CD14-positive monocyte (primary cell): Measurements from ENCODE around the gene CLDN24. TPM values are rescaled to one million over a fixed set of nuclear protein-coding genes. Genes with fewer than 3 reads are reported as not detected.

Experiments
- DNase-seq, 3 donors: peaks; one replicate each; pipeline ENCODE4 v3.0.0-alpha.2; 2011 to 2022
- H2AFZ ChIP-seq: 2 replicates; pipeline ENCODE4 v1.6.0; 2012; ENCODE audit warnings: mild to moderate bottlenecking, low read depth, low read length, inconsistent platforms; ENCODE audit not compliant: insufficient read depth, poor library complexity, severe bottlenecking
- H3K27ac ChIP-seq, 2 donors: 1 replicate in 1 of 2; 2 replicates in 1 of 2; pipeline ENCODE4 v1.5.1; 2012 to 2013; ENCODE audit warnings: low read length in 2 of 2, control low read depth in 1 of 2, inconsistent platforms in 1 of 2, low read depth in 1 of 2, mild to moderate bottlenecking in 1 of 2
- H3K27me3 ChIP-seq, 2 donors: one replicate each; pipeline versions ENCODE4 v1.6.0 to v1.6.1; 2011 to 2013; ENCODE audit warnings: low read length in 2 of 2; ENCODE audit not compliant: control insufficient read depth in 2 of 2, insufficient read depth in 2 of 2
- H3K36me3 ChIP-seq, 2 donors: replicated peaks in 1 of 2; 1 replicate in 1 of 2; 2 replicates in 1 of 2; pipeline versions ENCODE4 v1.5.1 to v1.6.1; 2012 to 2013; ENCODE audit warnings: low read length in 2 of 2, control low read depth in 1 of 2, inconsistent platforms in 1 of 2, mild to moderate bottlenecking in 1 of 2; ENCODE audit not compliant: insufficient read depth in 2 of 2, control insufficient read depth in 1 of 2
- H3K4me1 ChIP-seq, 2 donors: 1 replicate in 1 of 2; 2 replicates in 1 of 2; pipeline versions ENCODE4 v1.5.1 to v1.6.1; 2012 to 2013; ENCODE audit warnings: low read length in 2 of 2, control low read depth in 1 of 2, inconsistent platforms in 1 of 2, mild to moderate bottlenecking in 1 of 2, moderate library complexity in 1 of 2; ENCODE audit not compliant: insufficient read depth in 2 of 2, control insufficient read depth in 1 of 2
- H3K4me2 ChIP-seq: replicated peaks from 2 replicates; pipeline ENCODE3; 2012; ENCODE audit warnings: low read length, moderate library complexity, mild to moderate bottlenecking; ENCODE audit not compliant: poor library complexity, severe bottlenecking; ENCODE audit errors: extremely low read depth
- H3K4me3 ChIP-seq, 3 experiments: fragments of 200-600 bp in 1 of 3; sonication (generic) in 1 of 3; replicated peaks in 1 of 3; 1 replicate in 2 of 3; 2 replicates in 1 of 3; pipeline ENCODE4 v1.5.1; 2011 to 2013; ENCODE audit warnings: low read length in 3 of 3, mild to moderate bottlenecking in 3 of 3, control low read depth in 2 of 3, low read depth in 2 of 3, inconsistent platforms in 1 of 3, moderate library complexity in 1 of 3
- H3K79me2 ChIP-seq: 2 replicates; pipeline ENCODE4 v1.6.0; 2012; ENCODE audit warnings: mild to moderate bottlenecking, control low read depth, inconsistent platforms, low read length, moderate library complexity; ENCODE audit not compliant: insufficient read depth
- H3K9ac ChIP-seq: 2 replicates; pipeline ENCODE4 v1.6.0; 2017; ENCODE audit warnings: low read length, mild to moderate bottlenecking; ENCODE audit not compliant: insufficient read depth, poor library complexity, severe bottlenecking
- H3K9me3 ChIP-seq, 2 donors: replicated peaks in 1 of 2; 1 replicate in 1 of 2; 2 replicates in 1 of 2; pipeline versions ENCODE4 v1.5.1 to v1.6.1; 2012 to 2013; ENCODE audit warnings: low read length in 2 of 2, control low read depth in 1 of 2; ENCODE audit not compliant: control insufficient read depth in 1 of 2, insufficient read depth in 1 of 2
- H4K20me1 ChIP-seq: 2 replicates; pipeline ENCODE4 v1.6.0; 2012; ENCODE audit warnings: mild to moderate bottlenecking, low read length, control low read depth, moderate library complexity; ENCODE audit not compliant: insufficient read depth
- H3K27ac Mint-ChIP-seq, 7 donors: one replicate each; pipeline ENCODE4 v1.8.0; 2020; ENCODE audit warnings: mild to moderate bottlenecking in 7 of 7, mixed read lengths in 7 of 7, moderate library complexity in 6 of 7, inconsistent platforms in 2 of 7
- H3K27me3 Mint-ChIP-seq, 3 donors: one replicate each; pipeline ENCODE4 v1.8.0; 2021 to 2022; ENCODE audit warnings: low read depth in 3 of 3, mild to moderate bottlenecking in 3 of 3, mixed read lengths in 3 of 3, moderate library complexity in 3 of 3, inconsistent platforms in 1 of 3
- H3K36me3 Mint-ChIP-seq, 2 donors: one replicate each; pipeline ENCODE4 v1.8.0; 2020; ENCODE audit warnings: mixed read lengths in 2 of 2, inconsistent platforms in 1 of 2, mild to moderate bottlenecking in 1 of 2
- H3K4me1 Mint-ChIP-seq: one replicate; pipeline ENCODE4 v1.8.0; 2020; ENCODE audit warnings: mild to moderate bottlenecking, mixed read lengths
- H3K4me3 Mint-ChIP-seq, 2 donors: one replicate each; pipeline ENCODE4 v1.8.0; 2020; ENCODE audit warnings: mild to moderate bottlenecking in 2 of 2, mixed read lengths in 2 of 2, moderate library complexity in 1 of 2
- H3K9me3 Mint-ChIP-seq, 7 donors: one replicate each; pipeline ENCODE4 v1.8.0; 2020 to 2022; ENCODE audit warnings: mixed read lengths in 7 of 7, mild to moderate bottlenecking in 6 of 7, moderate library complexity in 6 of 7, inconsistent platforms in 2 of 7
- CTCF ChIP-seq: fragments of 200-600 bp; IDR thresholded peaks from one replicate; pipeline ENCODE4 v1.8.0; 2022; ENCODE audit warnings: antibody characterized with exemption, mild to moderate bottlenecking
- WGBS: methylation state at CpG from one replicate; pipeline ENCODE4 v1.1.5; 2013; ENCODE audit warnings: missing lambda C conversion rate; ENCODE audit not compliant: insufficient coverage; 5-methylcytosine and 5-hydroxymethylcytosine counted together
- intact Hi-C, 2 donors: fragments of 100-400 bp; cut with micrococcal nuclease; formaldehyde crosslinking; loops; one replicate each; pipeline versions ENCODE4 v1.15.0 to v1.15.1; 2023
- polyA plus RNA-seq, 3 donors: library from polyadenylated mRNA; depleted of rRNA in 1 of 3; unstranded in 2 of 3; stranded (reverse) in 1 of 3; fragments of 300-500 nt in 2 of 3; fragments of >200 nt in 1 of 3; fragmentation: Illumina TruSeq in 2 of 3; gene quantifications; 1 replicate in 2 of 3; 2 replicates in 1 of 3; pipeline ENCODE4 v1.2.3, GENCODE V29; 2012 to 2021

CLDN24 gene
- polyA plus RNA-seq, 3 donors: not detected

GRCh38 chr4:183333983-183334382 lies 11.8 kb upstream of the CLDN24 start:
- Histone ChIP-seq H3K4me1 (no peaks in the 10 kb centered on the region), H3K27me3 (no peaks in the 10 kb centered on the region), H3K9me3 (no peaks in the 10 kb centered on the region), H3K79me2 (no peaks in the 10 kb centered on the region), H3K9ac (no peak overlapping the region), H3K27ac (no peak overlapping the region), H3K4me2 (no peak overlapping the region), H4K20me1 (no peaks in the 10 kb centered on the region), H2AFZ (no peak overlapping the region), H3K4me3 (no peak overlapping the region), H3K36me3 (no peaks in the 10 kb centered on the region)
- no peak for TF ChIP-seq CTCF
- Mint-ChIP-seq H3K27me3 (peaks cover 2 to 8% (median 7%) of the 10 kb centered on the region in 3 donors), H3K9me3 (peaks cover 0 to 4% (median 0%) of the 10 kb centered on the region in 7 donors), H3K4me1 (peaks cover 2% of the 10 kb centered on the region), H3K36me3 (no peaks in the 10 kb centered on the region), H3K4me3 (no peak overlapping the region), H3K27ac (no peak overlapping the region)
- intact Hi-C loops: no loop called here
- DNase-seq: no peak
- whole genome bisulfite sequencing: 93% methylated on average over 4 of the region's 6 CpGs

GRCh38 chr4:183333202-183333601 lies 11.0 kb upstream of the CLDN24 start:
- Histone ChIP-seq H3K4me3 (no peak overlapping the region), H3K27ac (no peak overlapping the region), H3K4me1 (no peaks in the 10 kb centered on the region), H3K79me2 (no peaks in the 10 kb centered on the region), H3K27me3 (no peaks in the 10 kb centered on the region), H4K20me1 (no peaks in the 10 kb centered on the region), H3K9ac (no peak overlapping the region), H3K9me3 (no peaks in the 10 kb centered on the region), H3K36me3 (no peaks in the 10 kb centered on the region), H2AFZ (no peak overlapping the region), H3K4me2 (no peak overlapping the region)
- no peaks in the 10 kb centered on the region for H3K36me3 Mint-ChIP-seq
- no peak for DNase-seq
- peaks cover 2% of the 10 kb centered on the region for H3K4me1 Mint-ChIP-seq
- H3K4me3 Mint-ChIP-seq: no peak overlapping the region
- TF ChIP-seq CTCF: no peak
- WGBS: 97% methylated on average over 8 of the region's 9 CpGs
- H3K27me3 Mint-ChIP-seq: peaks cover 2 to 7% (median 6%) of the 10 kb centered on the region in 3 donors
- intact Hi-C loops: no loop called here
- peaks cover 0 to 3% (median 0%) of the 10 kb centered on the region in 7 donors for H3K9me3 Mint-ChIP-seq
- no peak overlapping the region for H3K27ac Mint-ChIP-seq
